ENCODE data around the gene CDKN2A.
"Not testable (repeated sequence)": the region's sequence is repeated elsewhere in the genome, so short reads cannot be mapped to it uniquely, and the experiment has no call there.

CDKN2A gene

GRCh38 chr9:21982391-21982790 is 11.8 kb downstream of the CDKN2A start:
- DNase-seq (ENCODE audit: low read depth), result no peak

- no peak for DNase-seq (ENCODE audit: low read depth)
Measured at GRCh38 chr9:21976334-21976875, 17.8 kb downstream of the CDKN2A start.

GRCh38 chr9:21974722-21975409 is 19.3 kb downstream of the CDKN2A start:
- no peak for DNase-seq (ENCODE audit: low read depth)

DNA sequence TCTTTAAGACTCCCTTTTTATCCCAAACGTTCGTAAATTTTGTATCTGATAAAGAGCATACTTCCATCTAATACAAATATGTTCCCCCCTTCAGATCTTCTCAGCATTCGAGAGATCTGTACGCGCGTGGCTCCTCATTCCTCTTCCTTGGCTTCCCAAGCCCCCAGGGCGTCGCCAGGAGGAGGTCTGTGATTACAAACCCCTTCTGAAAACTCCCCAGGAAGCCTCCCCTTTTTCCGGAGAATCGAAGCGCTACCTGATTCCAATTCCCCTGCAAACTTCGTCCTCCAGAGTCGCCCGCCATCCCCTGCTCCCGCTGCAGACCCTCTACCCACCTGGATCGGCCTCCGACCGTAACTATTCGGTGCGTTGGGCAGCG is 19.9 kb downstream of the CDKN2A start:
- no peak for DNase-seq (ENCODE audit: low read depth)

- no peak for DNase-seq (ENCODE audit: low read depth)
Measured at GRCh38 chr9:21972361-21972760, 21.8 kb downstream of the CDKN2A start.

DNA sequence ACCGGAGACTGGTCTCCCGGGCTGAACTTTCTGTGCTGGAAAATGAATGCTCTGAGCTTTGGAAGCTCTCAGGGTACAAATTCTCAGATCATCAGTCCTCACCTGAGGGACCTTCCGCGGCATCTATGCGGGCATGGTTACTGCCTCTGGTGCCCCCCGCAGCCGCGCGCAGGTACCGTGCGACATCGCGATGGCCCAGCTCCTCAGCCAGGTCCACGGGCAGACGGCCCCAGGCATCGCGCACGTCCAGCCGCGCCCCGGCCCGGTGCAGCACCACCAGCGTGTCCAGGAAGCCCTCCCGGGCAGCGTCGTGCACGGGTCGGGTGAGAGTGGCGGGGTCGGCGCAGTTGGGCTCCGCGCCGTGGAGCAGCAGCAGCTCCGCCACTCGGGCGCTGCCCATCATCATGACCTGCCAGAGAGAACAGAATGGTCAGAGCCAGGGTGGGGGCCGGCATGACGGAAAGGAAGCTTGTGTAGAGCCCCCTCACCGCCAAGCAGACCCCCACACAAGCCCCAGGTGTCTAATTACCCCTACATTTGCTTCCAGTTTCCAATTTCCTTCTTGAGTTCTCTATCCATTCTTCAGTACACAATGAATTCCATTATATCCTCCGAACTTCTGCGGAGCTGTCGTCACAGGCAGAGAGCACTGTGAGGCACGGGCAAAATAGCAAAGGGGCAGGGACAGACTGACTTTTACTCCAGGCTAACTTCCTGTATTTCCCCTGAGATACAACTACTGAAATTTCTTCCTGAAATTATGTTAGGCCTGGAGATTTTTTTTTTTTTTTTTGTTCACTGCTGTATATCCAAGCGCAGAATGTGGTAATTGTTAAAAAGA is 23.2 kb downstream of the CDKN2A start:
- DNase-seq (ENCODE audit: low read depth), result no peak

DNA sequence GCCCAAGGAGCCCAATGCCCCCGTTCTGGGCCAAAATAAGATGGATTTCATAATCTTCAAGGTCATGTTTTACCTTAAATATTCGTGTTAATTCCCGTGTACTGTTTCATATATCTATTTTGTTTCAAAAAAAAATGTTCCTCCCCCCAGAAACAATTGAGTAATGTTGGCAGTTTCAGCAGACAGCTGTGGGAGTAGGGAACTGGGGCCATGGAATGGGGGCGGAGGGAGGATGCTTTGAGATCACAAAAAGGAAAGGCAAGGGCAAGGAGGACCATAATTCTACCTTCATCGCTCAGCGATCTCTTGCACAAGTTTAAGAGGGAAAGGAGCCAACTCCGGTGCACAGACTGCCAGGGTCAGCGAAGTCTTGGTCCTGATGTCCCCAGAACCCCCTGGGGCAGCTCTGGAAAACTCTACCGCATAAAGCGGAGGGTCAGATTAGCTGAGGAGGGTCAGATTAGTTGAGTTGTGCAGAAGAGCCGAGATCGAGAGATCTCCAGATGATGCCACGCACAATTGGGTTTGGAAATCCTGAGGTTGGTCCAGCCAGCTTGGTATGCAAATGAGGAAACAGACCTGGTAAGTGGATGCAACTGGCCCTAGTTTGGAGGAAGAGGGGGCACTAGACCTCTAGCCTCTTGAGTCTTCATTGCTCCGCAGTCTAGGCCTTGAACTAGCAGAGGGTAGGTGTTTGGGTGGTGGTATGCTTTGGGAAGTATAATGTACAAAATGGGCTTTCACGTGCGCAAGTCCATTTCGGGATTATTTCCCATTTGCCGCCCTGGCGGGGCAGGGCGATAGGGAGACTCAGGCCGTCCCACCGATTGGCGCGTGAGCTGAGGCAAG is 24.0 kb downstream of the CDKN2A start:
- no peak for DNase-seq (ENCODE audit: low read depth)

DNA sequence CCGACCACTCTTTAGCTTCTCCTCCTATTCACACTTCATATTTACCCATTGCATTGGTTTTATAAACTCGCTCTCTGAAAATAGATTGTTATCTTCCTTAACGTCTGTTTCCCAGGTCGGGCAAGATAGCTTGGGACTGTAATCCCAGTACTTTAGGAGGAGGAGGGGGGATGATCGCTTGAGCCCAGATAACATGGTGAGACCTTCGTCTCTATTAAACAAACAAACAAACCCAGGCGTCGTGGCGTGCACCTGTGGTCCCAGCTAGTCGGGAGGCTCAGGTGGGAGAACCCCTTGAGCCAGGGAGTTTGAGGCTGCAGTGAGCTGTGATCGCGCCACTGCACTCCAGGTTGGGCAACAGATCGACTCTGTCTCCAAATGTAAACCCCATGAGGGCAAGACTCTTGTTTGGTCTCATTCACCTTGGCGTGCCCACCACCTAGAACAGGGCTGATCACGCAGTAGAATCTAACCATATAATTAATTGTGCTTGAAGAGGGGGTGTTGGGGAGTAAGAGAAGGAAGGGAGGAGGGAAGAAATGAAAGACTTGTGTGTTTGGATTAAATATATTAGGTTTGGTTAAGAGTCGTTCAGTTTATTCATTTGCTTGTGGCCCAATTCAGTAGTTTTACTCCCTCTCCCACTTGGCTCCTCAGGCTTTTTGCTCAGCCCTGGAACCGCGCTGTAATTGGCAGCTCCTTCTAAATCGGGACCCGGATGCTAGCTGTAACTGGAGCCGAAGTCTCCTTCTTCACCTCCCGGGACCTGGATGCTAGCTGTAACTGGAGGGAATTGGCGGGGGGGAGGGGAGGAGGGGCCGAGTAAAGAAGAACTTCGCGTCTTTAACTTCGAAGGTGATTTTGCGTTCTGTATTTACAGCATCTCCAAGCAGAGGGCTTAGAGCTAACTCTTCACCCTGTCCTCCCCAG is 24.9 kb downstream of the CDKN2A start:
- no peak for DNase-seq (ENCODE audit: low read depth)

GRCh38 chr9:21968331-21969010 is 25.7 kb downstream of the CDKN2A start:
- no peak for DNase-seq (ENCODE audit: low read depth)

GRCh38 chr9:21967702-21968101 is 26.5 kb downstream of the CDKN2A start:
- DNase-seq (ENCODE audit: low read depth), result no peak

DNA sequence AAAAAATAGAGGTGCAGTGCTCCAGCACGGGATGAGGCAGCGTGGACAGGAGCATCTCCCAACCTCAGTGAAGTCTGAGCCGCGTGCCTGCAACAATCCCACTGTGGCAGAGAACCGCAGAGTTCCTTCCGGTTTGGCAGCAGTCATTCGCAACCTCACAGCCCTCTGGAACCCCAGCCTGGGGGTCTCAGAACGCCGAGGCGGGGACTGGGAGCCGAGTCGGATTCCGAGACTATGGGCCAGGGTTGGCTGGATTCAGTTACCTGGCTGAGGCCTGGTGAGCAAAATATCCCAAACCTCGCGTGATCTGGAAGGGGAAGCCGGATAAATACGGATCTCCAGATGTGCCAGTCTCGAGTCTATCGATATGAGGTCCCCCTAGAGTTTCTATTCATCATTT is 27.0 kb downstream of the CDKN2A start:
- DNase-seq (ENCODE audit: low read depth), result no peak

GRCh38 chr9:21966140-21966851 is 27.9 kb downstream of the CDKN2A start:
- DNase-seq (ENCODE audit: low read depth), result no peak

DNA sequence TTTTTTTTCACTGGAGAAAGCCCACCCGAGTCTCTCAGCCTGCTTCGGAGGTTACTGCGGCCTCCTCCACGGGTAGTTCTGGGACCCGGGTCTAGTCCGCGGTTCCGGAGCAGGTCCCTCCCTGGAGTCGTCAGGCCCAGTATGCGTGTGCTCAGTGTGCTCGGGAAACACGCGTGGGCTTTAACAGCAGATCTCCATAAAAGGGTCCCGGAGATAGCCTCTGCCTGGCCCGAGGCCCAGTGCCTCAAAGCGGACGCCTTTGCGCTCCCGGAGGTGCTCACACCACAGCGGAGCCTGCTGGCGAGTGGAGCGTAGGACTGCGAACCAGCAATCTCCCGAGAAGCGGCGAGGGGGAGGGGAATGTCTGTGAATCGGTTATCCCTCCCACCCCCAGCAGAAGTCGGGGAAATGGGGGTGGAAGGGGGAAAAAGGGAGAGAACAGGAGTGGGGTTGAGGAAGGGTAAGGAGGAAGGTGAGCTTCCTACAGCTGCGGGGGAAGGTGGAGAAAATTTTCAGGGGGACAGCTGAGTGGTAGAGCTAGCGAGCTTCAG is 28.7 kb downstream of the CDKN2A start:
- no peak for DNase-seq (ENCODE audit: low read depth)

GRCh38 chr9:21964925-21965385 is 29.2 kb downstream of the CDKN2A start:
- no peak for DNase-seq (ENCODE audit: low read depth)

DNA sequence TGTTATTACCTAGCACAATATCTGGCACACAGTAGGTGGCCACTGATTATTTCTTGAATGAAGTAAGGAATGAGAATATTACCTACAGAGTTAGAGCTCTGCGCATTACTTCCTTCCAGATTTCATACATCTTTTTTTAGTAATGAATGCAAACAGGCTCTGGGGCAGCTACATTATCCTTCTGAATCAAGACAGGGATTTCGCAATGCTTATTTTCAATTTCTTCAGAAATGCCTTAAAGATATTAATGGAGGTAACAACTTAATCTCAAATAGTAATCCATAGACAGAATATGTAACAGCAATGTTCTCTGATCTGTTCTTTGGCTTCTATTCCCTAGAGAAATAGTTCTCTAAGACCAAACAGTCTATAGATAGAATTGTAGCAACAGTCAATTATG is 32.6 kb downstream of the CDKN2A start:
- DNase-seq (ENCODE audit: low read depth), result no peak

DNA sequence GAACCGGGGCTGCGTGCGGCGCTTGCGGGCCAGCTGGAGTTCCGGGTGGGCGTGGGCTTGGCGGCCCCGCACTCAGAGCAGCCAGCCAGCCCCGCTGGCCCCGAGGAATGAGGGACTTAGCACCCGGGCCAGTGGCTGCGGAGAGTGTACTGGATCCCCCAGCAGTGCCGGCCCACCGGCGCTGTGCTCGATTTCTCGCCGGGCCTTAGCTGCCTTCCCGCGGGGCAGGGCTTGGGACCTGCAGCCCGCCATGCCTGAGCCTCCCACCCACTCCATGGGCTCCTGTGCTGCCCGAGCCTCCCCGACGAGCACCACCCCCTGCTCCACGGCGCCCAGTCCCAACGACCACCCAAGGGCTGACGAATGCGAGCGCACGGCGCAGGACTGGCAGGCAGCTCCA is 34.9 kb downstream of the CDKN2A start:
- not testable (repeated sequence) for DNase-seq (ENCODE audit: low read depth)

GRCh38 chr9:21958833-21959232 is 35.4 kb downstream of the CDKN2A start:
- DNase-seq (ENCODE audit: low read depth), result no peak

DNA sequence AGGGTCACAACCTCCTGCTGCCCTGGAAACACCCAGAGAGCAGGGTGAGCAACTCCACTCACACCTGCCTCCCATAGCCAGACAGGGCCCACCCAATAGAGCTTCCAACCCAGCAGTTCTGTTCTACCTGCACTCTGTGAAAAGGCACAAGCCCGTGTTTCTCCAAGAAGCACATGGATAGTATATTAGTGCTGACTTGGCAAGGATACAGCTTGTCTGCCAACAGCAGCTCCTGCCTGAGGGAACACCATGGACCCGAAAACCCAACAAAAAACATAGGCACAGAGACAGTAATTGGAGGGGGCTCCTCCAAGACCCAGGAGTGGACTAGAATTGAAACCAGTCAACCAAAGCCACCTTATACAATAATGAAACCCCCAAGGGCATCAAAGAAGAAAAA is 48.6 kb downstream of the CDKN2A start:
- DNase-seq (ENCODE audit: low read depth), result no peak

- DNase-seq (ENCODE audit: low read depth), result no peak
Measured at GRCh38 chr9:21943464-21943863, 50.7 kb downstream of the CDKN2A start.

Measured in stimulated activated CD8-positive, alpha-beta memory T cell treated with anti-CD3 and anti-CD28 coated beads, Interleukin-12 subunit alpha, Interleukin-12 subunit beta, amount 100 ng/mL, for 4 hours (primary cell).